ENCODE measurements around the gene PCYOX1L.

Gene PCYOX1L

GRCh38 chr5:149337736-149338135 is 20.1 kb upstream of the PCYOX1L start:
- DNase-seq (ENCODE audit: low spot score): no peak

DNA sequence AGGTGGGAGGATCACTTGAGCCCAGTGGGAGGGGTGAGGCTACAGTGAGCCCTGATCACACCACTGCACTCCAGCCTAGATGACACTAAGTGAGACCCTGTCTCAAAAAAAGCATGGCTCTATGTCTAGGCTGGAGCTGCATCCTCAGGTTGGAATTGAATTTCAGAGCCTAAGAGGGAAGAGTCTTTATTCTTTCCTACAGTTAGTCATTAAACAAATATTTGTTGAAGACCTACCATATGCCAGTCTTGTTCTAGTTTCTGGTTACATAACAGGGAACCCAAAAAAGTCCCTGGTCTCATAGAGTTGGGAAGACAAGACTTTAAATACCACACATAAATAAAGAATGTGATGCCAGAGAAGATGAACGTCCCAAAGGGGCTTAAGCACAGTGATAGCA is 19.5 kb upstream of the PCYOX1L start:
- DNase-seq (ENCODE audit: low spot score): no peak

DNA sequence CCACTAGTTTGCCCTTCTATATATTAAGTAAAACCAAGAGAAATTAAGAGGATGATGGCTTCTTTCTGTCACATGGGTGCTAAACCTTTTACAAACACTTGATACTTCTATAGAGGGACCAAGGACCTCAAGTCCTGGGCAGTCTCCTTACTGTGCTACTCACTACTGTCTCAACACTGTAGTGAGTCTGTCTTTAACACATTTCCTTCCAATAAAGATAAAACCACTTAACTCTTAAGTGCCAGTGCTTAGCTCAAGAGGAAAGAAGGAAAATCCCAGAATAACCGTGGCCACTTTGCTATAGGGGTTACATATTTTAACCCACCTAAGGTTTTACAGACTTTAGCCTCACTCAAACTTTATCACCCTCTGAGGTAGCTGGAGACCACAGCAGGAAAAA is 16.9 kb upstream of the PCYOX1L start:
- DNase-seq (ENCODE audit: low spot score): no peak

DNA sequence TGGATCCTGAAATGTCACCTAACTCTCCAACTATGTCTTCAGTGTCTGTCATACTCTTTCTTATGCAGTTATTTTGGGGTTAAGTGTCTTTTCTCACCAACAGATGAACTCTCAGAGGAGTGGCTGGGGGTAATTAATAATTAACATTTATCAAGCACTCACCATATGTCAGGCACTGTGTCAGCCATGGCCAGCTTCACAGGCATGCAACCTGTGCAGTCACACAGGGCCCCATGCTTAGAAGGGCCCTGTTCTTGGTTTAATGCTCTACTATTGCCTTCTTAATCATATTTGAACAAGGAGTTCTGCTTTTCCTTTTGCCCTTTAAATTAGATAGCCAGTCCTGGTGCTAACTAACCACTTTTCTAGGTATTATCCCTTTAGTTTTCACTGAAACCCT is 16.0 kb upstream of the PCYOX1L start:
- no peak for DNase-seq (ENCODE audit: low spot score)

GRCh38 chr5:149344151-149344550 is 13.7 kb upstream of the PCYOX1L start:
- DNase-seq (ENCODE audit: low spot score): no peak

GRCh38 chr5:149345147-149345891 is 12.5 kb upstream of the PCYOX1L start, which contains the start of gene GRPEL2:
Gene GRPEL2, plus strand, starts transcription at chr5:149345499. Its CDS starts 41 bp downstream, at chr5:149345540.
- DNase-seq (ENCODE audit: low spot score): peak; percentile 92

DNA sequence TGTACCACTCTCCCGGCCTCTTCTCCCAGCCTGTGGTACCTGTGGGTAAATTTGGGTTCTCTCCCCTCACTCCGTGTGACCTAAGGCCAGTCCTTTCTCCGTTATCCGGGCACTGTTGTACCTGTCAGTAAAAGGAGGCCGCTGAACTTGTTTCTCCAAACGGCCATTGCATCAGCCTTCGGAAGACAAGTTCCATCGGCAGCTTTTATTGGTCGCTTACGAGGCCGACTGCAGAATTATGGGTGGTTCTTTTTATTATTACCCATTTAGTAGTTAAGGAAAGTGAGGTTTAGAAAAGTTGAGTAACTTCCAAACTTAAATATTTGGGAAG is 12.0 kb upstream of the PCYOX1L start:
- no peak for DNase-seq (ENCODE audit: low spot score)

GRCh38 chr5:149348518-149348917 is 9.3 kb upstream of the PCYOX1L start:
- peak; percentile 67 for DNase-seq (ENCODE audit: low spot score)

DNA sequence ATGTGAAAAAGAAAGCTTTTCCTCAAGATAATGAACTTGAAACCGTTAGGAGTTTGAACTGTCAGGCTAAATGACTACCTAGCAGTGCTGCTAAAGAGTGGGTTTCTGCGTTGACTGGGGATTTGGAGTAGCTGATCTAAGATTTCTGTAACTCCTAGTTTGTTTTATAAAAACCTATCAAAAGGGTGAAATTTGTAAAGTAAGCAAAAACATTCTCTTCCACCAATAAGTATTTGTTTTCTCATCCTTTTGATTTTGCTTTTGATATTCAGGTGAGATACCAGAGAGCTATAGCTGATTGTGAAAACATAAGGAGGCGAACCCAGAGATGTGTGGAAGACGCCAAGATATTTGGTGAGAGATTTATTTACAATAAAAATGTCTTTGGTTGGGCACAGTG is 8.5 kb upstream of the PCYOX1L start:
- no peak for DNase-seq (ENCODE audit: low spot score)

DNA sequence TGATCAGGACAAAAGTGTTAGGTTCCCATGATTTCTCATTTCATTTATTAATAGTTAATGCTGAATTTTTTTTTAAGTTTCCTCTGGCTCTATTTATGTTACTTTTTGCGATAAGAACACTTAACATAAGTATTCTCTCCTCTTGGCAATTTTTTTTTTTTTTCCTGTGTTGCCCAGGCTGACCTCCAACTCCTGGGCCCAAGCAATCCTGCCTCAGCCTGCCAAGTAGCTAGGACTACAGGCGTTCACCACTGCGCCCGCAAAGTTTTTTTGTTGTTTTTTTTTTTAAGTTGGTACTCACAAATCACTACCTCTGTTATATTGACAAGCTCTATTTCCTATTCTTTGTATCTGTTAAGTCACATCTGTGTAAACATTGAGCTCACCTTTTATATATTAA is 5.7 kb upstream of the PCYOX1L start:
- DNase-seq (ENCODE audit: low spot score): no peak

DNA sequence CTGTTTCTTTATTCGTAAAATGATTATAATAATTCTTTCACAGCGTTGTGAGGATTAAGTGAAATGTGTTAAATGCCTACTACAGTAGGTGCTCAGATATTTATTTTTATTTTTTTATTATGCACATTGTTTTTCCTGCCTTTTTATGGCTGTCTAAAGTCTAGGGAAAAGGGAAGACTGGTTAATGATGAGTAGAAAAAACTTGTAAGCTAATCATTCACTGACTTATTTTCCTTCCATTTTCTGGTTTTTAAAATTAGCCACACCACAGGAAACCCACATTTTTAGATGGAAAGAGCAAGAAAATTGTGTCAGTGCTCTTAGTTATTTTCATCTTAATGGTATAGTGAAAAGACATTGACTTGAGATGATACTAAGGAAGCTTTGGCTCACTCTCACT is 3.9 kb upstream of the PCYOX1L start:
- DNase-seq (ENCODE audit: low spot score): no peak

- no peak for DNase-seq (ENCODE audit: low spot score)
These were observed 2.2 kb upstream of the PCYOX1L start for GRCh38 chr5:149355688-149356087.

- DNase-seq (ENCODE audit: low spot score): no peak
These were observed 1.5 kb upstream of the PCYOX1L start for GRCh38 chr5:149356391-149356790.

- peak; percentile 29 for DNase-seq (ENCODE audit: low spot score)
These were observed 427 bp downstream of the PCYOX1L start for GRCh38 chr5:149358294-149358651.

DNA sequence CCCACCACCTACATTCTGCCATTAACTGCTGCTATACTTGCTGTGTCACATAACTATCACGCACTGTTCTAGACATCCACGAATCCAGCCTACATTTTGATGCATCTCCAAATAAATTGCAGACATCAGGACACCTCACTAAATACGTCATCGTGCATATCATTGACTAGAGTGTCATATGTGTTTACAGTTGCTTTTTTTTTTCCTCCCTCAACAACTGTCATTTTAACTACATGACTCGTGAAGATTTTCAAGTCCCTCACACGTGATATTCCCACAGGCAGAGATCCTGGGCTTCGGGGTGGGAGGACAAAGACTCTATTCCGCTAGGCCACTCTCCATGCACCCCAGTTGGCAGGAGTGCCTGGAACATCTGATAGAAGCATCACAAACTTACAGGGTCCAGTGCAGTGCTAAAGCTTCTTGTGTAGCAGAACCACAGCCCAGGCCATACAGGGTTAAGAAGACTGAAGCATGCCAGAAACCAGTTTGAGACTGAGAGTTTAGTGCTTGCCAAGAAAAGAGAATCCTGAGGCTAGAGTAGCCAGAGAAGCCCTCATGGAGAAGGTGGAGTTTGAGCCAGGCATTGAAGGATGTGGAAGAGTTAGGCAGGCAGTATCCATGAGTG is 1.1 kb downstream of the PCYOX1L start:
- no peak for DNase-seq (ENCODE audit: low spot score)

- DNase-seq (ENCODE audit: low spot score): no peak
These were observed 2.4 kb downstream of the PCYOX1L start for GRCh38 chr5:149360272-149360671.

DNA sequence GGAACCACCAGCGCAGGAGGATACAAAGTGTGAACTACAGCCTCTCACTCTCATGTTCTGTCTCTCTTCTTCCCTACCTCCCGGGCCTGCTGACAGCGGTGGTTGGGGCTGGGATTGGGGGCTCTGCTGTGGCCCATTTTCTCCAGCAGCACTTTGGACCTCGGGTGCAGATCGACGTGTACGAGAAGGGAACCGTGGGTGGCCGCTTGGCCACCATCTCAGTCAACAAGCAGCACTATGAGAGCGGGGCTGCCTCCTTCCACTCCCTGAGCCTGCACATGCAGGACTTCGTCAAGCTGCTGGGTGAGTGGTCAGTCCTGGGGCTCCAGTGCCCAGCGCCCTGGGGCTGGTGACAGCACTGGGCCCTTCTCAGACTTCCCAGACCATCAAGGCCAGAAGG is 4.7 kb downstream of the PCYOX1L start:
- no peak for DNase-seq (ENCODE audit: low spot score)

DNA sequence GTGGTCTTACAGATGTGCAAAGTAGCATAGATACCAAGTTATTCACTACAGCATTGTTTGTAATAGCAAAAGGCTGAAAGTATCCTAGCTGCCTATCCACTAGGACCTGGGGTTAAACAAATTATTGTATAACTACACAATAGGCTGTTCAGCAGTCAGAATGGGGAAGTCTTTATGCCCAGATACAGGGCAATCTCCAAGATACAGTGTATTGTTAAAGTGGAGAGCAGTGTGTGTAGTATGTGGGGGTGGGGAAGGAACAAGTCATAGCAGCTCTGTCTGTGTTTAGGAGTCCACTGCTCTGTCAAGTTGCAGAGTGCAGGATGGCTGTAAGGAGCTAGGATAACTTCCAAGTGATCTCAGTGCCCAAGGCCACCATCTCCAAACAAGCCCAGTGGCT is 5.5 kb downstream of the PCYOX1L start:
- DNase-seq (ENCODE audit: low spot score): no peak

- no peak for DNase-seq (ENCODE audit: low spot score)
These were observed 6.1 kb downstream of the PCYOX1L start for GRCh38 chr5:149363936-149364335.

- no peak for DNase-seq (ENCODE audit: low spot score)
These were observed 6.9 kb downstream of the PCYOX1L start for GRCh38 chr5:149364719-149365118.

GRCh38 chr5:149365418-149365817 is 7.6 kb downstream of the PCYOX1L start:
- DNase-seq (ENCODE audit: low spot score): no peak

GRCh38 chr5:149366169-149366729 is 8.4 kb downstream of the PCYOX1L start:
- no peak for DNase-seq (ENCODE audit: low spot score)

DNA sequence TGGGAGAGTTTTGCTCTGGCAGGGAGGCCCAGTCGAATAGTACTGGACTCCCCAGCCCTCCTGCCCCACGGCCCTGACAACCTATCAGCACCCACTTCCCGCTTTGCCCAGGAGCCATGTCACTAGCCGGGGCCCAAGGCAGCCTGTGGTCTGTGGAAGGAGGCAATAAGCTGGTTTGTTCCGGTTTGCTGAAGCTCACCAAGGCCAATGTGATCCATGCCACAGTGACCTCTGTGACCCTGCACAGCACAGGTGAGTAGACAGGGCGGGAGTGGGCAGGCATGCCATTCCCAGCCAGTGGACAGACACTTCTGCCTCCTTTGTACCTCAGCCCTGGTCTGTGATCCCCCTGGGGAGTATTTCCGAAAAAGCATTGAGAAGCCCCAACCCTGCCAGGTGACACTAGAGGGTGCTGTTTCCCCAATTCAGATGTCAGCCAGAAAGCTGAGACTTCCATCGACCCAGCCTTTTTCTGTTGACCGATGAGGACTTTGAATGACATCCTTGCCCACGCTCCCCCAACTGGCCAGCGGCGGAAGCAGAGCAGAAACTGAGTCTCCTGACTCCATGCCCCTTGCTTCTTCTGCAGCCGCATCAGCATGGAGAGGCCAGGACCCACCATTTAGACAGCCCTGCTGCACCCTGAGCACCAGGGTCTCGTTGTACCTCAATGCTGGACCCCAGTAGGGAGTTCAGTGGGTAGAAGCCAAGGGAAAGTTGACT is 9.6 kb downstream of the PCYOX1L start:
- peak; percentile 62 for DNase-seq (ENCODE audit: low spot score)
